ENCODE measurements around the gene IFNAR2. TPM values are rescaled to one million over a fixed set of nuclear protein-coding genes. Genes with fewer than 3 reads are reported as not detected.
A peak's percentile ranks its signal among the peaks of the same experiment; 100 is the strongest.

The IFNAR2 gene
- total RNA-seq, 2 experiments from 2014 or later = 22.1 to 93.5 TPM

DNA sequence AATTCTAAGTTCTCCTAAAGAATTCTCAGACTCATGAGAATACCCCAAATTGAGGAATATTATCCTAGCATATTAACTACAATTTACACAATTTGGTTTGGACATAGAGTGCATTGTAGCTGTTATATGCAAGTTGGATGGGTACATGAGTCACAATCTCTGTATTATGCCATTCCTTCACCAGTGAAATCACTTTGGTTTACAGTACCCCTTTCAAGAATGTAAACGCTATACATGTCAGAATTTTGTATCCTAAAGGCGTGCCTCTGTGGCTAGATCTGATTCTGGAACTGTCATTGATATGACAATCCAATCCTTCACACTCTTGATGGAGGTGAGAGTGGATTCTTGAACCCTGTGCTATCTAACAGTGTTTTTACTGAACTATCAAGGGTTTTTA lies 29.7 kb downstream of the IFNAR2 start:
- TF ChIP-seq, protein P1, sequence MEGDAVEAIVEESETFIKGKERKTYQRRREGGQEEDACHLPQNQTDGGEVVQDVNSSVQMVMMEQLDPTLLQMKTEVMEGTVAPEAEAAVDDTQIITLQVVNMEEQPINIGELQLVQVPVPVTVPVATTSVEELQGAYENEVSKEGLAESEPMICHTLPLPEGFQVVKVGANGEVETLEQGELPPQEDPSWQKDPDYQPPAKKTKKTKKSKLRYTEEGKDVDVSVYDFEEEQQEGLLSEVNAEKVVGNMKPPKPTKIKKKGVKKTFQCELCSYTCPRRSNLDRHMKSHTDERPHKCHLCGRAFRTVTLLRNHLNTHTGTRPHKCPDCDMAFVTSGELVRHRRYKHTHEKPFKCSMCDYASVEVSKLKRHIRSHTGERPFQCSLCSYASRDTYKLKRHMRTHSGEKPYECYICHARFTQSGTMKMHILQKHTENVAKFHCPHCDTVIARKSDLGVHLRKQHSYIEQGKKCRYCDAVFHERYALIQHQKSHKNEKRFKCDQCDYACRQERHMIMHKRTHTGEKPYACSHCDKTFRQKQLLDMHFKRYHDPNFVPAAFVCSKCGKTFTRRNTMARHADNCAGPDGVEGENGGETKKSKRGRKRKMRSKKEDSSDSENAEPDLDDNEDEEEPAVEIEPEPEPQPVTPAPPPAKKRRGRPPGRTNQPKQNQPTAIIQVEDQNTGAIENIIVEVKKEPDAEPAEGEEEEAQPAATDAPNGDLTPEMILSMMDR (conservative IDR thresholded peaks at IDR 0.05; ENCODE audit: low read length) = no peak
- TF ChIP-seq EZH2phosphoT487 (IDR thresholded peaks at IDR 0.05; ENCODE audit: borderline replicate concordance, low read depth, low read length) = no peak
- CTCF ChIA-PET (ENCODE audit: unreplicated experiment) = no interaction called here
- H3K4me2 ChIP-seq (ENCODE audit: low read length) = no peak overlapping the region
- no peak for DNase-seq (ENCODE audit: low spot score)
- no peaks in the 10 kb centered on the region; the same call in 1 of the 2 replicates for H4K20me1 ChIP-seq (ENCODE audit: insufficient read depth, low read length)
- BruUV-seq (replicated peaks) = no TSS peak
- no peaks in the 10 kb centered on the region for H3K9me2 ChIP-seq (ENCODE audit: insufficient read depth, low read length)
- peaks cover 34% of the 10 kb centered on the region; the same call in 1 of the 2 replicates for H3K79me2 ChIP-seq (ENCODE audit: insufficient read depth, low read depth, low read length)
- H2AFZ ChIP-seq (ENCODE audit: low read length) = no peak overlapping the region
- H3K4me1 ChIP-seq (ENCODE audit: insufficient read depth, low read length, poor library complexity, severe bottlenecking) = peaks cover 32% of the 10 kb centered on the region
- POLR2A ChIA-PET = interaction anchor here (1.1 kb wide), 1 partner anchor 9 kb away, joined by 3 read pairs; no protein-coding TSS in a partner anchor
- peaks cover 96% of the 10 kb centered on the region for H3K36me3 ChIP-seq (ENCODE audit: insufficient read depth, low read length)
- no peak overlapping the region for H3K27ac ChIP-seq (ENCODE audit: low read depth, low read length, poor library complexity, severe bottlenecking)
- H3K9me3 ChIP-seq (ENCODE audit: low read length) = no peaks in the 10 kb centered on the region
- H3K4me3 ChIP-seq (ENCODE audit: low read depth, low read length, poor library complexity, severe bottlenecking) = no peak overlapping the region
- intact Hi-C loops (cut with micrococcal nuclease; ENCODE audit: unreplicated experiment) = no loop called here

DNA sequence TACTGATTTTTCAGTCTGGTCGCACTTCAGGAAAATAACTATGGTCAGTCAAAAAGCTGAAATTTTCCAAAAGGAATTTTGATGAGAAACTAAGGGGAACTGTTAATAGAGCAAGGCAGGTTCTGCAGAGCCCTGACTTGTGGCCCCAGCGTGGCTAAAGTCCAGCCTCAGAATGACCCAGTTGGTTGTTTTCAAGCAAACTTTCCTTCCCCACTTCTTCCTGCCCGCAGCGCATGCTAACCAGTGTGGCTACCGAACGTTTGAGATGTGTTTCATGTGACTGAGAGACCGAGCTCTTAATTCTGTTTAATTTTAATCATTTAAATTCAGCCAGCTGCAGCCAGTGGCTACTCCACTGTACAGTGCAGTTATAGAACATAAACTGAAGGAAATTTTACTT lies 30.3 kb downstream of the IFNAR2 start:
- no peak for DNase-seq (ENCODE audit: low spot score)
- Histone ChIP-seq H3K36me3 (ENCODE audit: insufficient read depth, low read length) (peaks cover 96% of the 10 kb centered on the region), H3K4me2 (ENCODE audit: low read length) (peak overlapping the region; percentile 12; the same call in 1 of the 2 replicates), H3K9me3 (ENCODE audit: low read length) (no peaks in the 10 kb centered on the region), H3K9me2 (ENCODE audit: insufficient read depth, low read length) (no peaks in the 10 kb centered on the region), H3K27ac (ENCODE audit: low read depth, low read length, poor library complexity, severe bottlenecking) (peak overlapping the region; percentile 17), H3K79me2 (ENCODE audit: insufficient read depth, low read depth, low read length) (peaks cover 40% of the 10 kb centered on the region; the same call in 1 of the 2 replicates), H2AFZ (ENCODE audit: low read length) (no peak overlapping the region), H4K20me1 (ENCODE audit: insufficient read depth, low read length) (peaks cover 2% of the 10 kb centered on the region; the same call in 1 of the 2 replicates), H3K4me1 (ENCODE audit: insufficient read depth, low read length, poor library complexity, severe bottlenecking) (peaks cover 38% of the 10 kb centered on the region), H3K4me3 (ENCODE audit: low read depth, low read length, poor library complexity, severe bottlenecking) (no peak overlapping the region)
- ChIA-PET CTCF (ENCODE audit: unreplicated experiment) (interaction anchor here (0.9 kb wide), 1 partner anchor 21 kb away, joined by 3 read pairs; no protein-coding TSS in a partner anchor), POLR2A (interaction anchor here (0.6 to 1.1 kb wide), 3 partner anchors 9 to 191 kb away, joined by 3 to 4 read pairs (median 3); no protein-coding TSS in a partner anchor)
- BruUV-seq (replicated peaks) = no TSS peak
- TF ChIP-seq EZH2phosphoT487 (IDR thresholded peaks at IDR 0.05; ENCODE audit: borderline replicate concordance, low read depth, low read length) = no peak
- TF ChIP-seq, protein P1 (conservative IDR thresholded peaks at IDR 0.05; ENCODE audit: low read length) = no peak
- intact Hi-C loops (cut with micrococcal nuclease; ENCODE audit: unreplicated experiment) = no loop called here

DNA sequence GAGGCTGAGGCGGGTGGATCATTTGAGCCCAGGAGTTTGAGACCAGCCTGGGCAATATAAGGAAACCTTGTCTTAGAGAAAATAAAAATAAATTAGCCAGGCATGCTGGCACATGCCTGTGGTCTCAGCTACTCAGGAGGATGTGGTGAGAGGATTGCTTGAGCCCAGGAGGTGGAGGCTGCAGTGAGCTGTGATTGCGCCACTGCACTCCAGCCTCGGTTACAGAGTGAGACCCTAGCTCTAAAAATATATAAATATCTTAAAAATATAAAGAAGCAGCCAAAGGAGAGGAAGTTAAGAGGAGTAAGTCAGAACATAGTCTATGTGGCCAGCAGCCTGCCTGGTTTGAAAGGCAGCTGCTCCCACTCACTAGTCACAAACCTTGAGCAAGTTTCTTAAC lies 31.9 kb downstream of the IFNAR2 start:
- H3K4me2 ChIP-seq (ENCODE audit: low read length) = peak overlapping the region; percentile 43
- no peak for TF ChIP-seq EZH2phosphoT487 (IDR thresholded peaks at IDR 0.05; ENCODE audit: borderline replicate concordance, low read depth, low read length)
- TF ChIP-seq, protein P1 (conservative IDR thresholded peaks at IDR 0.05; ENCODE audit: low read length) = no peak
- H3K9me2 ChIP-seq (ENCODE audit: insufficient read depth, low read length) = no peaks in the 10 kb centered on the region
- CTCF ChIA-PET (ENCODE audit: unreplicated experiment) = interaction anchor here (1.2 kb wide), 1 partner anchor 46 kb away, joined by 3 read pairs; no protein-coding TSS in a partner anchor
- H3K9me3 ChIP-seq (ENCODE audit: low read length) = no peaks in the 10 kb centered on the region
- H3K4me1 ChIP-seq (ENCODE audit: insufficient read depth, low read length, poor library complexity, severe bottlenecking) = peaks cover 50% of the 10 kb centered on the region
- peaks cover 53% of the 10 kb centered on the region; the same call in 1 of the 2 replicates for H3K79me2 ChIP-seq (ENCODE audit: insufficient read depth, low read depth, low read length)
- no TSS peak for BruUV-seq (replicated peaks)
- no peak overlapping the region for H3K4me3 ChIP-seq (ENCODE audit: low read depth, low read length, poor library complexity, severe bottlenecking)
- peak overlapping the region; percentile 42 for H3K27ac ChIP-seq (ENCODE audit: low read depth, low read length, poor library complexity, severe bottlenecking)
- no peak overlapping the region for H2AFZ ChIP-seq (ENCODE audit: low read length)
- H3K36me3 ChIP-seq (ENCODE audit: insufficient read depth, low read length) = peaks cover 88% of the 10 kb centered on the region
- peaks cover 7% of the 10 kb centered on the region; the same call in 1 of the 2 replicates for H4K20me1 ChIP-seq (ENCODE audit: insufficient read depth, low read length)
- intact Hi-C loops (cut with micrococcal nuclease; ENCODE audit: unreplicated experiment) = no loop called here
- POLR2A ChIA-PET = interaction anchor here (0.6 to 1.2 kb wide), 2 partner anchors 22 to 1349 kb away, joined by 4 to 5 read pairs; no protein-coding TSS in a partner anchor
- peak; percentile 32 for DNase-seq (ENCODE audit: low spot score)

Measured in OCI-LY7 (cell line).